22Rv1 (cell line): ENCODE results near the gene AAK1.

Experiments used
- ZFX ChIP-seq: fragments of 450-650 bp; IDR thresholded peaks from 2 replicates; pipeline ENCODE4 v1.6.1; 2017; ENCODE audit warnings: antibody characterized with exemption, borderline replicate concordance
- TF ChIP-seq, protein P1 (sequence below): fragments of 450-650 bp; IDR thresholded peaks from 2 replicates; pipeline ENCODE4 v1.5.1; 2017; ENCODE audit warnings: mild to moderate bottlenecking

GRCh38 chr2:69615078-69615625 lies 28.4 kb downstream of the AAK1 start:
- TF ChIP-seq, protein P1, sequence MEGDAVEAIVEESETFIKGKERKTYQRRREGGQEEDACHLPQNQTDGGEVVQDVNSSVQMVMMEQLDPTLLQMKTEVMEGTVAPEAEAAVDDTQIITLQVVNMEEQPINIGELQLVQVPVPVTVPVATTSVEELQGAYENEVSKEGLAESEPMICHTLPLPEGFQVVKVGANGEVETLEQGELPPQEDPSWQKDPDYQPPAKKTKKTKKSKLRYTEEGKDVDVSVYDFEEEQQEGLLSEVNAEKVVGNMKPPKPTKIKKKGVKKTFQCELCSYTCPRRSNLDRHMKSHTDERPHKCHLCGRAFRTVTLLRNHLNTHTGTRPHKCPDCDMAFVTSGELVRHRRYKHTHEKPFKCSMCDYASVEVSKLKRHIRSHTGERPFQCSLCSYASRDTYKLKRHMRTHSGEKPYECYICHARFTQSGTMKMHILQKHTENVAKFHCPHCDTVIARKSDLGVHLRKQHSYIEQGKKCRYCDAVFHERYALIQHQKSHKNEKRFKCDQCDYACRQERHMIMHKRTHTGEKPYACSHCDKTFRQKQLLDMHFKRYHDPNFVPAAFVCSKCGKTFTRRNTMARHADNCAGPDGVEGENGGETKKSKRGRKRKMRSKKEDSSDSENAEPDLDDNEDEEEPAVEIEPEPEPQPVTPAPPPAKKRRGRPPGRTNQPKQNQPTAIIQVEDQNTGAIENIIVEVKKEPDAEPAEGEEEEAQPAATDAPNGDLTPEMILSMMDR: no peak
- no peak for TF ChIP-seq ZFX
